GM12878 (cell line): Measurements from ENCODE around the gene SEPTIN5. TPM values are rescaled to one million over a fixed set of nuclear protein-coding genes. Genes with fewer than 3 reads are reported as not detected.

ENCODE experiments used
- ATAC-seq: fragments of 200-7000 bp; cut with Tn5 transposase; 3 replicates; pipeline ENCODE4 v1.9.1; 2020; ENCODE audit warnings: mild to moderate bottlenecking, moderate library complexity
- BruUV-seq: library from RNA; stranded (reverse); fragments of 400-500 nt; replicated peaks from 2 replicates; lab custom pipeline; 2021; lab: Mats Ljungman, UMichigan
- CTCF ChIA-PET: fragments of 300-600 bp; sonication (Branson Sonifier 250); formaldehyde crosslinking; extraction: SDS; loops from one replicate; lab custom pipeline; 2021; ENCODE audit warnings: inconsistent platforms; lab: Yijun Ruan, JAX
- POLR2A ChIA-PET: fragments of 350-600 bp; formaldehyde crosslinking; extraction: SDS; loops from one replicate; lab custom pipeline; 2021; ENCODE audit warnings: inconsistent platforms; lab: Charles Lee
- RAD21 ChIA-PET: fragments of 300-600 bp; sonication (Branson Sonifier 250); formaldehyde crosslinking; loops from one replicate; lab custom pipeline; 2023; ENCODE audit warnings: antibody characterized with exemption; ENCODE audit not compliant: unreplicated experiment; lab: Charles Lee
- SMC1A ChIA-PET: fragments of 300-600 bp; sonication (Branson Sonifier 250); formaldehyde crosslinking; loops from one replicate; lab custom pipeline; 2023; ENCODE audit not compliant: unreplicated experiment, uncharacterized antibody; lab: Charles Lee
- DNase-seq: peaks from one replicate; pipeline ENCODE4 v3.0.0-alpha.2; 2011; ENCODE audit warnings: low read depth, low spot score
- FAIRE-seq: peaks from 3 replicates; lab custom pipeline; 2011; peaks lifted over from hg19 to GRCh38; lab: Jason Lieb, UNC
- H2AFZ ChIP-seq: 2 replicates; pipeline ENCODE4 v1.6.0; 2011; ENCODE audit warnings: low read depth, low read length, control low read depth; ENCODE audit not compliant: control insufficient read depth
- H3K27ac ChIP-seq: 2 replicates; pipeline ENCODE4 v1.5.1; 2011; ENCODE audit warnings: control low read depth; ENCODE audit not compliant: control insufficient read depth, insufficient read depth
- H3K27me3 ChIP-seq, 2 experiments: replicated peaks in 1 of 2; 2 replicates each; pipeline versions ENCODE4 v1.6.0 to v1.6.1; 2011; ENCODE audit warnings: low read length in 1 of 2; ENCODE audit not compliant: control insufficient read depth in 2 of 2, insufficient read depth in 2 of 2
- H3K36me3 ChIP-seq, 2 experiments: 2 replicates each; pipeline ENCODE4 v1.5.1; 2011; ENCODE audit warnings: low read length in 1 of 2; ENCODE audit not compliant: control insufficient read depth in 2 of 2, insufficient read depth in 2 of 2
- H3K4me1 ChIP-seq: 2 replicates; pipeline ENCODE4 v1.6.1; 2011; ENCODE audit warnings: mild to moderate bottlenecking, low read length, moderate library complexity, mixed read lengths; ENCODE audit not compliant: control insufficient read depth, insufficient read depth
- H3K4me2 ChIP-seq: 2 replicates; pipeline ENCODE4 v1.6.0; 2011; ENCODE audit warnings: control low read depth; ENCODE audit not compliant: control insufficient read depth, insufficient read depth
- H3K4me3 ChIP-seq: fragments of 200-600 bp; sonication (generic); 2 replicates; pipeline ENCODE4 v1.5.1; 2016
- H3K79me2 ChIP-seq: 2 replicates; pipeline ENCODE4 v1.6.0; 2011; ENCODE audit warnings: low read length; ENCODE audit not compliant: control insufficient read depth, insufficient read depth
- H3K9ac ChIP-seq: 2 replicates; pipeline ENCODE4 v1.8.0; 2011; ENCODE audit warnings: low read length, control low read depth, mixed read lengths; ENCODE audit not compliant: control insufficient read depth, insufficient read depth
- H3K9me3 ChIP-seq: replicated peaks from 3 replicates; pipeline ENCODE4 v1.5.1; 2011; ENCODE audit warnings: mild to moderate bottlenecking, low read length; ENCODE audit not compliant: control insufficient read depth, insufficient read depth
- H4K20me1 ChIP-seq: 2 replicates; pipeline ENCODE4 v1.6.0; 2011; ENCODE audit not compliant: control insufficient read depth, insufficient read depth
- ASH2L ChIP-seq: fragments of 300-600, 200-600 bp; sonication (generic); IDR thresholded peaks from 2 replicates; pipeline ENCODE4 v1.6.1; 2017; ENCODE audit warnings: low read depth, mild to moderate bottlenecking, borderline replicate concordance
- KAT2A ChIP-seq: conservative IDR thresholded peaks from 2 replicates; pipeline ENCODE4 v1.6.1; 2011; ENCODE audit warnings: low read depth, low read length; ENCODE audit not compliant: control insufficient read depth
- RUNX3 ChIP-seq: IDR thresholded peaks from 2 replicates; pipeline ENCODE4 v1.6.1; 2012; ENCODE audit warnings: low read length, inconsistent platforms
- SMAD1 ChIP-seq: fragments of 450-650 bp; IDR thresholded peaks from 2 replicates; pipeline ENCODE4 v1.6.1; 2018; ENCODE audit warnings: mild to moderate bottlenecking, low read depth; ENCODE audit not compliant: partially characterized antibody
- SPI1 ChIP-seq: IDR thresholded peaks from 2 replicates; pipeline ENCODE4 v1.6.1; 2011; ENCODE audit warnings: low read depth, mild to moderate bottlenecking, low read length, moderate library complexity, borderline replicate concordance; ENCODE audit not compliant: insufficient read depth
- ZBED1 ChIP-seq: IDR thresholded peaks from 2 replicates; pipeline ENCODE4 v1.6.1; 2016; ENCODE audit warnings: borderline replicate concordance
- ZNF384 ChIP-seq: IDR thresholded peaks from 2 replicates; pipeline ENCODE4 v1.6.1; 2012; ENCODE audit warnings: low read depth, mild to moderate bottlenecking, low read length, improper control_type of control experiment, borderline replicate concordance
- WGBS: methylation state at CpG from one replicate; pipeline ENCODE4 v1.1.6; 2016; ENCODE audit warnings: low lambda C conversion rate; ENCODE audit not compliant: insufficient replicate concordance, insufficient coverage; ENCODE audit errors: missing lambda C conversion rate; 5-methylcytosine and 5-hydroxymethylcytosine counted together
- in situ Hi-C: fragments of 300-500 bp; cut with MboI; formaldehyde crosslinking; loops from 9 replicates; pipeline ENCODE4 v1.14.3; 2018; ENCODE audit warnings: mixed read lengths
- intact Hi-C: fragments of 100-400 bp; cut with micrococcal nuclease; formaldehyde crosslinking; loops from one replicate; pipeline ENCODE4 v1.14.2; 2022; ENCODE audit not compliant: unreplicated experiment
- polyA plus RNA-seq, 11 experiments: library from polyadenylated mRNA; depleted of rRNA in 4 of 11; unstranded in 6 of 11; stranded (reverse) in 5 of 11; fragments of >200 nt; fragmentation: Nextera tagmentation in 4 of 11; fragmentation: Illumina TruSeq in 1 of 11; extraction: Ambion mirVana in 4 of 11; extraction: Trizol in 1 of 11; gene quantifications; 1 replicate in 1 of 11; 2 replicates in 10 of 11; pipeline versions ENCODE4 v1.2.1 to v1.2.3, GENCODE V29; 2011 to 2016; ENCODE audit warnings: inconsistent platforms in 2 of 11, missing spikeins in 2 of 11, low read depth in 1 of 11
- total RNA-seq, 4 experiments: library from RNA; depleted of rRNA in 3 of 4; stranded (reverse); fragments of >200 nt in 3 of 4; fragmentation: Illumina TruSeq in 1 of 4; extraction: Trizol in 1 of 4; gene quantifications; 2 replicates each; pipeline versions ENCODE4 v1.2.1 to v1.2.3, GENCODE V29; 2013 to 2021
- TF ChIP-seq, protein P1 (sequence below): fragments of 450-650 bp; IDR thresholded peaks from 2 replicates; pipeline ENCODE4 v1.6.1; 2017; ENCODE audit warnings: mild to moderate bottlenecking, moderate library complexity
- TF ChIP-seq, protein P2 (sequence below): fragments of 450-650 bp; IDR thresholded peaks from 2 replicates; pipeline ENCODE4 v1.6.1; 2017; ENCODE audit warnings: mild to moderate bottlenecking, low read depth, inconsistent platforms; ENCODE audit not compliant: poor library complexity, severe bottlenecking
- TF ChIP-seq, protein P3 (sequence below): fragments of 450-650 bp; IDR thresholded peaks from 2 replicates; pipeline ENCODE4 v1.6.1; 2017; ENCODE audit warnings: antibody characterized with exemption, mild to moderate bottlenecking, moderate library complexity
- TF ChIP-seq, protein P4 (sequence below): IDR thresholded peaks from 2 replicates; pipeline ENCODE4 v1.6.1; 2012; ENCODE audit warnings: low read depth, low read length, improper control_type of control experiment

Gene SEPTIN5
- total and polyA plus RNA-seq, 10 of the 15 experiments (the other 5 are each of a cell fraction or from before 2014, with no cell fraction given): 0.13 to 1.1 (median 0.34) TPM; not detected in 5

DNA sequence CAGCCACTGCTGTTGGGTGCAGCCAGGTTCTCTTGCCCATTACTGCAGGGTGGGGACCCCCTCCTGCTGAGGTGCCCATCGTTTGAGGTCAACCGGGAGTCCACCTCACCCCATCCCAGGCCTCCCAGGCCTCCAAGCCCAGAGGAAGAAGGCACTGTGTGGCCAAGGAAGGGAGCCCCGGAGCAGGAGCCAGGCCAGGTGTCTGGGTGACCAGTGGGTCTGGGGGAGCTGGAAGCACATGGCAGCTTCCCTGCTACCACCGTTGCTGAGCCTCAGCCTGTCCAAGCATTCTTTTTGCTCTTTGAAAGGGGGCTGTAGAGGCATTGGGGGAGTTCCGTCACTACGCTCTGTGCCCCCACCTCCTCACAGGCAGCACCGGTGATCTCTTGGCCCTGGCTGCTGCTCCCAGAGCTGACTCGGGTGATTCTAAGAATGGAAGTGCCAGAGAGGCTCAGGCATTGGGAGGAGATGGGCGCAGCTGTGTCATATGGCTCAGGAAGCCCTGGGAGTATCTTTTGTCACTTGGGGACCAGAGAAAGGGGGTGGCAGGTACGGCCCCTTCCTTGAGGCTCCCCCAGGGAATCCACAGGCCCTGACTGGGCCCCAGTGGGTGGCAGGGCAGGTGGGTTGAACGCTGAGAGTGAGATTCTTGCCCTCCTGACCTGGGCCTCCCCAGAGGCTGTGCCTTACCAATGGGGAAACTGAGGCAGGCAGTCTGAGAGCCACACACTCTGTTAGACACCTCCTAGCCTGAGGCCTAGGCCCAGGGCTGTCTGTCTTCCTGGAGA is 1.9 kb downstream of the SEPTIN5 start (continued):
- TF ChIP-seq, protein P1, sequence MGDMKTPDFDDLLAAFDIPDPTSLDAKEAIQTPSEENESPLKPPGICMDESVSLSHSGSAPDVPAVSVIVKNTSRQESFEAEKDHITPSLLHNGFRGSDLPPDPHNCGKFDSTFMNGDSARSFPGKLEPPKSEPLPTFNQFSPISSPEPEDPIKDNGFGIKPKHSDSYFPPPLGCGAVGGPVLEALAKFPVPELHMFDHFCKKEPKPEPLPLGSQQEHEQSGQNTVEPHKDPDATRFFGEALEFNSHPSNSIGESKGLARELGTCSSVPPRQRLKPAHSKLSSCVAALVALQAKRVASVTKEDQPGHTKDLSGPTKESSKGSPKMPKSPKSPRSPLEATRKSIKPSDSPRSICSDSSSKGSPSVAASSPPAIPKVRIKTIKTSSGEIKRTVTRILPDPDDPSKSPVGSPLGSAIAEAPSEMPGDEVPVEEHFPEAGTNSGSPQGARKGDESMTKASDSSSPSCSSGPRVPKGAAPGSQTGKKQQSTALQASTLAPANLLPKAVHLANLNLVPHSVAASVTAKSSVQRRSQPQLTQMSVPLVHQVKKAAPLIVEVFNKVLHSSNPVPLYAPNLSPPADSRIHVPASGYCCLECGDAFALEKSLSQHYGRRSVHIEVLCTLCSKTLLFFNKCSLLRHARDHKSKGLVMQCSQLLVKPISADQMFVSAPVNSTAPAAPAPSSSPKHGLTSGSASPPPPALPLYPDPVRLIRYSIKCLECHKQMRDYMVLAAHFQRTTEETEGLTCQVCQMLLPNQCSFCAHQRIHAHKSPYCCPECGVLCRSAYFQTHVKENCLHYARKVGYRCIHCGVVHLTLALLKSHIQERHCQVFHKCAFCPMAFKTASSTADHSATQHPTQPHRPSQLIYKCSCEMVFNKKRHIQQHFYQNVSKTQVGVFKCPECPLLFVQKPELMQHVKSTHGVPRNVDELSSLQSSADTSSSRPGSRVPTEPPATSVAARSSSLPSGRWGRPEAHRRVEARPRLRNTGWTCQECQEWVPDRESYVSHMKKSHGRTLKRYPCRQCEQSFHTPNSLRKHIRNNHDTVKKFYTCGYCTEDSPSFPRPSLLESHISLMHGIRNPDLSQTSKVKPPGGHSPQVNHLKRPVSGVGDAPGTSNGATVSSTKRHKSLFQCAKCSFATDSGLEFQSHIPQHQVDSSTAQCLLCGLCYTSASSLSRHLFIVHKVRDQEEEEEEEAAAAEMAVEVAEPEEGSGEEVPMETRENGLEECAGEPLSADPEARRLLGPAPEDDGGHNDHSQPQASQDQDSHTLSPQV: no peak

DNA sequence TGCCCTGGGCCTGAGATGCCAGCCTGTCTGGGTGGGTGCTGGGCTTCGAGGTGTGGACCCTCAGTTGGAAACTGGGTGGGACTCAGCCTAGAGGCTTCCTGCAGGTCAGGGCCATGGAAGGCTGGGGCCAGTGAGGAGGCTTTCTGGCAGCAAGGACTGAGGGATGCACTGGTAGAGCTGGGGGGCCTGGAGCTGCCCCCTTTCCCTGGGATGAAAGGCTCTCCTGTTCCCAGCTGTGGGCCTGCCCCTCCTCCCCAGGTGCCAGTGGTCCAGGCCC is 2.5 kb downstream of the SEPTIN5 start:
- Histone ChIP-seq H3K27ac (no peak overlapping the region), H3K79me2 (no peaks in the 10 kb centered on the region), H3K4me1 (peaks cover 9% of the 10 kb centered on the region), H4K20me1 (no peaks in the 10 kb centered on the region), H3K9ac (no peak overlapping the region), H3K27me3 (peaks cover 2 to 4% of the 10 kb centered on the region in 2 experiments; a peak in 3 of 4 replicates), H3K4me3 (no peak overlapping the region), H2AFZ (no peak overlapping the region), H3K36me3 (no peaks in the 10 kb centered on the region), H3K9me3 (no peaks in the 10 kb centered on the region), H3K4me2 (no peak overlapping the region)
- in situ Hi-C loops (no loop called here), intact Hi-C loops (no loop called here)
- POLR2A ChIA-PET: no interaction called here
- WGBS: 0% methylated on average over 1 of the region's 1 CpG
- RAD21 ChIA-PET: no interaction called here
- SMC1A ChIA-PET: no interaction called here
- CTCF ChIA-PET: interaction anchor here (0.6 to 1.1 kb wide), 2 partner anchors 70 to 197 kb away, joined by 3 read pairs; no protein-coding TSS in a partner anchor
- DNase-seq (no peak), ATAC-seq (no peak), FAIRE-seq (no peak)
- no TSS peak for BruUV-seq
- TF ChIP-seq RUNX3 (no peak), ZNF384 (no peak), SMAD1 (no peak), ZBED1 (no peak), SPI1 (no peak), KAT2A (no peak), ASH2L (no peak)
- TF ChIP-seq, protein P2, sequence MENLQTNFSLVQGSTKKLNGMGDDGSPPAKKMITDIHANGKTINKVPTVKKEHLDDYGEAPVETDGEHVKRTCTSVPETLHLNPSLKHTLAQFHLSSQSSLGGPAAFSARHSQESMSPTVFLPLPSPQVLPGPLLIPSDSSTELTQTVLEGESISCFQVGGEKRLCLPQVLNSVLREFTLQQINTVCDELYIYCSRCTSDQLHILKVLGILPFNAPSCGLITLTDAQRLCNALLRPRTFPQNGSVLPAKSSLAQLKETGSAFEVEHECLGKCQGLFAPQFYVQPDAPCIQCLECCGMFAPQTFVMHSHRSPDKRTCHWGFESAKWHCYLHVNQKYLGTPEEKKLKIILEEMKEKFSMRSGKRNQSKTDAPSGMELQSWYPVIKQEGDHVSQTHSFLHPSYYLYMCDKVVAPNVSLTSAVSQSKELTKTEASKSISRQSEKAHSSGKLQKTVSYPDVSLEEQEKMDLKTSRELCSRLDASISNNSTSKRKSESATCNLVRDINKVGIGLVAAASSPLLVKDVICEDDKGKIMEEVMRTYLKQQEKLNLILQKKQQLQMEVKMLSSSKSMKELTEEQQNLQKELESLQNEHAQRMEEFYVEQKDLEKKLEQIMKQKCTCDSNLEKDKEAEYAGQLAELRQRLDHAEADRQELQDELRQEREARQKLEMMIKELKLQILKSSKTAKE: no peak
- TF ChIP-seq, protein P3, sequence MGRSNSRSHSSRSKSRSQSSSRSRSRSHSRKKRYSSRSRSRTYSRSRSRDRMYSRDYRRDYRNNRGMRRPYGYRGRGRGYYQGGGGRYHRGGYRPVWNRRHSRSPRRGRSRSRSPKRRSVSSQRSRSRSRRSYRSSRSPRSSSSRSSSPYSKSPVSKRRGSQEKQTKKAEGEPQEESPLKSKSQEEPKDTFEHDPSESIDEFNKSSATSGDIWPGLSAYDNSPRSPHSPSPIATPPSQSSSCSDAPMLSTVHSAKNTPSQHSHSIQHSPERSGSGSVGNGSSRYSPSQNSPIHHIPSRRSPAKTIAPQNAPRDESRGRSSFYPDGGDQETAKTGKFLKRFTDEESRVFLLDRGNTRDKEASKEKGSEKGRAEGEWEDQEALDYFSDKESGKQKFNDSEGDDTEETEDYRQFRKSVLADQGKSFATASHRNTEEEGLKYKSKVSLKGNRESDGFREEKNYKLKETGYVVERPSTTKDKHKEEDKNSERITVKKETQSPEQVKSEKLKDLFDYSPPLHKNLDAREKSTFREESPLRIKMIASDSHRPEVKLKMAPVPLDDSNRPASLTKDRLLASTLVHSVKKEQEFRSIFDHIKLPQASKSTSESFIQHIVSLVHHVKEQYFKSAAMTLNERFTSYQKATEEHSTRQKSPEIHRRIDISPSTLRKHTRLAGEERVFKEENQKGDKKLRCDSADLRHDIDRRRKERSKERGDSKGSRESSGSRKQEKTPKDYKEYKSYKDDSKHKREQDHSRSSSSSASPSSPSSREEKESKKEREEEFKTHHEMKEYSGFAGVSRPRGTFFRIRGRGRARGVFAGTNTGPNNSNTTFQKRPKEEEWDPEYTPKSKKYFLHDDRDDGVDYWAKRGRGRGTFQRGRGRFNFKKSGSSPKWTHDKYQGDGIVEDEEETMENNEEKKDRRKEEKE: no peak
- TF ChIP-seq, protein P4, sequence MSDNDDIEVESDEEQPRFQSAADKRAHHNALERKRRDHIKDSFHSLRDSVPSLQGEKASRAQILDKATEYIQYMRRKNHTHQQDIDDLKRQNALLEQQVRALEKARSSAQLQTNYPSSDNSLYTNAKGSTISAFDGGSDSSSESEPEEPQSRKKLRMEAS: no peak
